ENCODE results near the gene TBCEL. TPM values are rescaled to one million over a fixed set of nuclear protein-coding genes. Genes with fewer than 3 reads are reported as not detected.
"Not testable (repeated sequence)": the region's sequence is repeated elsewhere in the genome, so short reads cannot be mapped to it uniquely, and the experiment has no call there.

Gene TBCEL
- total and polyA plus RNA-seq, 10 of the 15 experiments (the other 5 are each of a cell fraction or from before 2014, with no cell fraction given), result 2.0 to 10.4 (median 7.3) TPM

DNA sequence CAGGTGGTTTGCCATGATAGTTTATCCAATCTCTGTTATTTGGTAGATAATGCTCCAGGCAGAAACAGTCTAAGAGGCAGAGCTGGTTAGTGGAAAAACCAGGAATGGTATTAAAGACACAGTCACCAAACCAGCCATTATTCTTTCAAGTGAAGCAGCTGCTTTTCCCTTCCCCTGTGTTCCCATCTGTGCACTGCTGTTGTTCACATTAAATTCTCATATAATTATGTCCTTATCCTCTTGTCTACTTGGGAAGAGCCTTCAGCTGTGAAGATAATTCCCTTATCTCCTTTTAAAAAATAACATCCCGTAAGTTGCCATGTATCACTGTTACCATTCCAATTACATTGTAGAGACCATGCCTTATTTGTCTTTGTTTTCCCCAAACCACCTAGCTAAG lies 5.2 kb upstream of the TBCEL start:
- no peak for DNase-seq (ENCODE audit: low read depth, low spot score)
- in situ Hi-C loops (cut with MboI) (no loop called here), intact Hi-C loops (cut with micrococcal nuclease; ENCODE audit: unreplicated experiment) (no loop called here)
- SMC1A ChIA-PET (ENCODE audit: uncharacterized antibody, unreplicated experiment), result interaction anchor here (1.1 to 1.8 kb wide), 2 partner anchors 9 to 176 kb away, joined by 3 to 6 read pairs; no protein-coding TSS in a partner anchor
- Histone ChIP-seq H3K4me3 (no peak overlapping the region), H3K27ac (ENCODE audit: control insufficient read depth, insufficient read depth) (no peak overlapping the region), H3K9me3 (replicated peaks; ENCODE audit: control insufficient read depth, insufficient read depth, low read length) (no peaks in the 10 kb centered on the region), H3K79me2 (ENCODE audit: control insufficient read depth, insufficient read depth, low read length) (no peaks in the 10 kb centered on the region), H3K36me3 (ENCODE audit: control insufficient read depth in 2 of 2, insufficient read depth in 2 of 2, low read length in 1 of 2) (no peaks in the 10 kb centered on the region), H2AFZ (ENCODE audit: control insufficient read depth, low read depth, low read length) (no peak overlapping the region), H3K4me2 (ENCODE audit: control insufficient read depth, insufficient read depth) (no peak overlapping the region), H3K9ac (ENCODE audit: control insufficient read depth, insufficient read depth, low read length) (no peak overlapping the region), H3K27me3 (replicated peaks in 1 of 2; ENCODE audit: control insufficient read depth in 2 of 2, insufficient read depth in 2 of 2, low read length in 1 of 2) (no peaks in the 10 kb centered on the region), H3K4me1 (ENCODE audit: control insufficient read depth, insufficient read depth, low read length) (no peaks in the 10 kb centered on the region), H4K20me1 (ENCODE audit: control insufficient read depth, insufficient read depth) (no peaks in the 10 kb centered on the region)
- no peak for ATAC-seq
- TF ChIP-seq JUNB (IDR thresholded peaks at IDR 0.05) (no peak), TBL1XR1 (IDR thresholded peaks at IDR 0.05; ENCODE audit: low read depth, low read length) (no peak), NBN (IDR thresholded peaks at IDR 0.05) (no peak), SREBF2 (IDR thresholded peaks at IDR 0.05; ENCODE audit: low read length) (no peak), SPI1 (IDR thresholded peaks at IDR 0.05; ENCODE audit: borderline replicate concordance, insufficient read depth, low read depth, low read length) (no peak), NR2F1 (conservative IDR thresholded peaks at IDR 0.05) (no peak), GATAD2B (conservative IDR thresholded peaks at IDR 0.05; ENCODE audit: low read depth) (no peak), ZBED1 (IDR thresholded peaks at IDR 0.05; ENCODE audit: borderline replicate concordance) (no peak), TCF3 (IDR thresholded peaks at IDR 0.05; ENCODE audit: borderline replicate concordance, insufficient read depth, low read depth, low read length) (no peak), RELA (IDR thresholded peaks at IDR 0.05; ENCODE audit: borderline replicate concordance, partially characterized antibody) (no peak), POLR2AphosphoS5 (IDR thresholded peaks at IDR 0.05; ENCODE audit: low read length) (no peak), TCF7 (IDR thresholded peaks at IDR 0.05; ENCODE audit: borderline replicate concordance) (no peak)
- TF ChIP-seq, protein P1, sequence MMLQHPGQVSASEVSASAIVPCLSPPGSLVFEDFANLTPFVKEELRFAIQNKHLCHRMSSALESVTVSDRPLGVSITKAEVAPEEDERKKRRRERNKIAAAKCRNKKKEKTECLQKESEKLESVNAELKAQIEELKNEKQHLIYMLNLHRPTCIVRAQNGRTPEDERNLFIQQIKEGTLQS (IDR thresholded peaks at IDR 0.05; ENCODE audit: borderline replicate concordance, extremely low read depth, low read depth, low read length), result no peak
- TF ChIP-seq, protein P2, sequence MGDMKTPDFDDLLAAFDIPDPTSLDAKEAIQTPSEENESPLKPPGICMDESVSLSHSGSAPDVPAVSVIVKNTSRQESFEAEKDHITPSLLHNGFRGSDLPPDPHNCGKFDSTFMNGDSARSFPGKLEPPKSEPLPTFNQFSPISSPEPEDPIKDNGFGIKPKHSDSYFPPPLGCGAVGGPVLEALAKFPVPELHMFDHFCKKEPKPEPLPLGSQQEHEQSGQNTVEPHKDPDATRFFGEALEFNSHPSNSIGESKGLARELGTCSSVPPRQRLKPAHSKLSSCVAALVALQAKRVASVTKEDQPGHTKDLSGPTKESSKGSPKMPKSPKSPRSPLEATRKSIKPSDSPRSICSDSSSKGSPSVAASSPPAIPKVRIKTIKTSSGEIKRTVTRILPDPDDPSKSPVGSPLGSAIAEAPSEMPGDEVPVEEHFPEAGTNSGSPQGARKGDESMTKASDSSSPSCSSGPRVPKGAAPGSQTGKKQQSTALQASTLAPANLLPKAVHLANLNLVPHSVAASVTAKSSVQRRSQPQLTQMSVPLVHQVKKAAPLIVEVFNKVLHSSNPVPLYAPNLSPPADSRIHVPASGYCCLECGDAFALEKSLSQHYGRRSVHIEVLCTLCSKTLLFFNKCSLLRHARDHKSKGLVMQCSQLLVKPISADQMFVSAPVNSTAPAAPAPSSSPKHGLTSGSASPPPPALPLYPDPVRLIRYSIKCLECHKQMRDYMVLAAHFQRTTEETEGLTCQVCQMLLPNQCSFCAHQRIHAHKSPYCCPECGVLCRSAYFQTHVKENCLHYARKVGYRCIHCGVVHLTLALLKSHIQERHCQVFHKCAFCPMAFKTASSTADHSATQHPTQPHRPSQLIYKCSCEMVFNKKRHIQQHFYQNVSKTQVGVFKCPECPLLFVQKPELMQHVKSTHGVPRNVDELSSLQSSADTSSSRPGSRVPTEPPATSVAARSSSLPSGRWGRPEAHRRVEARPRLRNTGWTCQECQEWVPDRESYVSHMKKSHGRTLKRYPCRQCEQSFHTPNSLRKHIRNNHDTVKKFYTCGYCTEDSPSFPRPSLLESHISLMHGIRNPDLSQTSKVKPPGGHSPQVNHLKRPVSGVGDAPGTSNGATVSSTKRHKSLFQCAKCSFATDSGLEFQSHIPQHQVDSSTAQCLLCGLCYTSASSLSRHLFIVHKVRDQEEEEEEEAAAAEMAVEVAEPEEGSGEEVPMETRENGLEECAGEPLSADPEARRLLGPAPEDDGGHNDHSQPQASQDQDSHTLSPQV (IDR thresholded peaks at IDR 0.05), result no peak
- TF ChIP-seq, protein P3, sequence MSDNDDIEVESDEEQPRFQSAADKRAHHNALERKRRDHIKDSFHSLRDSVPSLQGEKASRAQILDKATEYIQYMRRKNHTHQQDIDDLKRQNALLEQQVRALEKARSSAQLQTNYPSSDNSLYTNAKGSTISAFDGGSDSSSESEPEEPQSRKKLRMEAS (IDR thresholded peaks at IDR 0.05; ENCODE audit: low read depth, low read length), result no peak
- WGBS (ENCODE audit: insufficient coverage, insufficient replicate concordance, low lambda C conversion rate, missing lambda C conversion rate), result 89% methylated on average over 1 of the region's 1 CpG
- BruUV-seq (replicated peaks), result no TSS peak
- no peak for FAIRE-seq
- RAD21 ChIA-PET (ENCODE audit: unreplicated experiment), result no interaction called here
- CTCF ChIA-PET, result interaction anchor here (0.8 to 1.2 kb wide), 2 partner anchors 41 to 176 kb away, joined by 3 to 8 read pairs; no protein-coding TSS in a partner anchor
- POLR2A ChIA-PET, result no interaction called here

DNA sequence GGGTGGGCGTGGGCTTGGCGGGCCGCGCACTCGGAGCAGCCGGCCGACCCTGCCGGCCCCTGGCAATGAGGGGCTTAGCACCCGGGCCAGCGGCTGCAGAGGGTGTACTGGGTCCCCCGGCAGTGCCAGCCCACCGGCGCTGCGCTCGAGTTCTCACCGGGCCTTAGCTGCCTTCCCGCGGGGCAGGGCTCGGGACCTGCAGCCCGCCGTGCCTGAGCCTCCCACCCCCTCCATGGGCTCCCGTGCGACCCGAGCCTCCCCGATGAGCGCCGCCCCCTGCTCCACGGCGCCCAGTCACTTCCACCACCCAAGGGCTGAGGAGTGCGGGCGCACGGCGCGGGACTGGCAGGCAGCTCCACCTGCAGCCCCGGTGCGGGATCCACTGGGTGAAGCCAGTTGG lies 2.2 kb upstream of the TBCEL start:
- H3K4me1 ChIP-seq (ENCODE audit: control insufficient read depth, insufficient read depth, low read length); H3K9ac ChIP-seq (ENCODE audit: control insufficient read depth, insufficient read depth, low read length); H4K20me1 ChIP-seq (ENCODE audit: control insufficient read depth, insufficient read depth); H3K27ac ChIP-seq (ENCODE audit: control insufficient read depth, insufficient read depth); FAIRE-seq; H2AFZ ChIP-seq (ENCODE audit: control insufficient read depth, low read depth, low read length); CTCF ChIA-PET; H3K36me3 ChIP-seq (ENCODE audit: control insufficient read depth in 2 of 2, insufficient read depth in 2 of 2, low read length in 1 of 2); H3K4me2 ChIP-seq (ENCODE audit: control insufficient read depth, insufficient read depth); in situ Hi-C loops (cut with MboI); BruUV-seq (replicated peaks); H3K9me3 ChIP-seq (replicated peaks; ENCODE audit: control insufficient read depth, insufficient read depth, low read length); RAD21 ChIA-PET (ENCODE audit: unreplicated experiment); POLR2A ChIA-PET; ATAC-seq; H3K27me3 ChIP-seq (replicated peaks in 1 of 2; ENCODE audit: control insufficient read depth in 2 of 2, insufficient read depth in 2 of 2, low read length in 1 of 2); SMC1A ChIA-PET (ENCODE audit: uncharacterized antibody, unreplicated experiment); DNase-seq (ENCODE audit: low read depth, low spot score); H3K4me3 ChIP-seq: not testable (repeated sequence)
- 77% methylated on average over 18 of the region's 36 CpGs for WGBS (ENCODE audit: insufficient coverage, insufficient replicate concordance, low lambda C conversion rate, missing lambda C conversion rate)
- intact Hi-C loops (cut with micrococcal nuclease; ENCODE audit: unreplicated experiment), result loop anchor here (10.0 kb wide), 1 partner anchor 273 kb away; the partner anchor contains the start of gene SC5D
- peaks cover 23% of the 10 kb centered on the region for H3K79me2 ChIP-seq (ENCODE audit: control insufficient read depth, insufficient read depth, low read length)
